Dedifferentiated amniotic fluid mesenchymal stem cell (primary cell): ENCODE results near the gene ITSN2.
"Not testable (repeated sequence)": the region's sequence is repeated elsewhere in the genome, so short reads cannot be mapped to it uniquely, and the experiment has no call there.

Experiments
- DNase-seq: peaks from one replicate; pipeline ENCODE4 v3.0.0-alpha.2; 2016; ENCODE audit errors: extremely low spot score

ITSN2 gene

GRCh38 chr2:24214880-24215279 is 145.5 kb downstream of the ITSN2 start:
- DNase-seq: no peak

- no peak for DNase-seq
Observed at GRCh38 chr2:24211408-24211807, 148.9 kb downstream of the ITSN2 start.

GRCh38 chr2:24210723-24211122 is 149.6 kb downstream of the ITSN2 start:
- no peak for DNase-seq

- DNase-seq: no peak
Observed at GRCh38 chr2:24210106-24210455, 150.3 kb downstream of the ITSN2 start.

- DNase-seq: no peak
Observed at GRCh38 chr2:24209389-24210105, 150.8 kb downstream of the ITSN2 start.

- DNase-seq: no peak
Observed at GRCh38 chr2:24208490-24208889, 151.8 kb downstream of the ITSN2 start.

- no peak for DNase-seq
Observed at GRCh38 chr2:24207359-24207758, 153.0 kb downstream of the ITSN2 start.

- no peak for DNase-seq
Observed at GRCh38 chr2:24206714-24207113, 153.6 kb downstream of the ITSN2 start.

GRCh38 chr2:24206242-24206641 is 154.1 kb downstream of the ITSN2 start:
- DNase-seq: no peak

- no peak for DNase-seq
Observed at GRCh38 chr2:24205131-24205530, 155.2 kb downstream of the ITSN2 start.

- DNase-seq: no peak
Observed at GRCh38 chr2:24204505-24204904, 155.8 kb downstream of the ITSN2 start.

GRCh38 chr2:24203787-24204150 is 156.6 kb downstream of the ITSN2 start:
- no peak for DNase-seq

- no peak for DNase-seq
Observed at GRCh38 chr2:24203029-24203786, 157.1 kb downstream of the ITSN2 start.

GRCh38 chr2:24200799-24201198 is 159.5 kb downstream of the ITSN2 start:
- DNase-seq: no peak

- DNase-seq: no peak
Observed at GRCh38 chr2:24199968-24200590, 160.3 kb downstream of the ITSN2 start.

GRCh38 chr2:24197213-24197612 is 163.1 kb downstream of the ITSN2 start:
- DNase-seq: not testable (repeated sequence)

- DNase-seq: no peak
Observed at GRCh38 chr2:24191848-24192247, 168.5 kb downstream of the ITSN2 start.

- DNase-seq: no peak
Observed at GRCh38 chr2:24191156-24191555, 169.2 kb downstream of the ITSN2 start.

- no peak for DNase-seq
Observed at GRCh38 chr2:24190503-24190902, 169.8 kb downstream of the ITSN2 start.

GRCh38 chr2:24189551-24189950 is 170.8 kb downstream of the ITSN2 start:
- DNase-seq: no peak

GRCh38 chr2:24183366-24184069 is 176.8 kb downstream of the ITSN2 start:
- DNase-seq: no peak

- DNase-seq: no peak
Observed at GRCh38 chr2:24182507-24182906, 177.8 kb downstream of the ITSN2 start.
